ENCODE data around the gene RNF149.

- TF ChIP-seq RARB (CRISPR knock-in tag; IDR thresholded peaks at IDR 0.05) (no peak), ZFP30 (CRISPR knock-in tag; IDR thresholded peaks at IDR 0.05) (no peak), PATZ1 (CRISPR knock-in tag; IDR thresholded peaks at IDR 0.05; ENCODE audit: borderline replicate concordance) (no peak), TOX (CRISPR knock-in tag; IDR thresholded peaks at IDR 0.05; ENCODE audit: borderline replicate concordance) (no peak), ZNF8 (CRISPR knock-in tag; IDR thresholded peaks at IDR 0.05) (no peak), CREB5 (CRISPR knock-in tag; IDR thresholded peaks at IDR 0.05; ENCODE audit: low read depth) (no peak), ZC3H10 (CRISPR knock-in tag; IDR thresholded peaks at IDR 0.05) (no peak), PPARA (CRISPR knock-in tag; IDR thresholded peaks at IDR 0.05; ENCODE audit: borderline replicate concordance) (no peak), ARNTL (CRISPR knock-in tag; IDR thresholded peaks at IDR 0.05; ENCODE audit: borderline replicate concordance, low read depth) (no peak), ZNF70 (CRISPR knock-in tag; IDR thresholded peaks at IDR 0.05) (no peak), BACH2 (CRISPR knock-in tag; IDR thresholded peaks at IDR 0.05; ENCODE audit: borderline replicate concordance) (no peak)
- TF ChIP-seq, protein P1, sequence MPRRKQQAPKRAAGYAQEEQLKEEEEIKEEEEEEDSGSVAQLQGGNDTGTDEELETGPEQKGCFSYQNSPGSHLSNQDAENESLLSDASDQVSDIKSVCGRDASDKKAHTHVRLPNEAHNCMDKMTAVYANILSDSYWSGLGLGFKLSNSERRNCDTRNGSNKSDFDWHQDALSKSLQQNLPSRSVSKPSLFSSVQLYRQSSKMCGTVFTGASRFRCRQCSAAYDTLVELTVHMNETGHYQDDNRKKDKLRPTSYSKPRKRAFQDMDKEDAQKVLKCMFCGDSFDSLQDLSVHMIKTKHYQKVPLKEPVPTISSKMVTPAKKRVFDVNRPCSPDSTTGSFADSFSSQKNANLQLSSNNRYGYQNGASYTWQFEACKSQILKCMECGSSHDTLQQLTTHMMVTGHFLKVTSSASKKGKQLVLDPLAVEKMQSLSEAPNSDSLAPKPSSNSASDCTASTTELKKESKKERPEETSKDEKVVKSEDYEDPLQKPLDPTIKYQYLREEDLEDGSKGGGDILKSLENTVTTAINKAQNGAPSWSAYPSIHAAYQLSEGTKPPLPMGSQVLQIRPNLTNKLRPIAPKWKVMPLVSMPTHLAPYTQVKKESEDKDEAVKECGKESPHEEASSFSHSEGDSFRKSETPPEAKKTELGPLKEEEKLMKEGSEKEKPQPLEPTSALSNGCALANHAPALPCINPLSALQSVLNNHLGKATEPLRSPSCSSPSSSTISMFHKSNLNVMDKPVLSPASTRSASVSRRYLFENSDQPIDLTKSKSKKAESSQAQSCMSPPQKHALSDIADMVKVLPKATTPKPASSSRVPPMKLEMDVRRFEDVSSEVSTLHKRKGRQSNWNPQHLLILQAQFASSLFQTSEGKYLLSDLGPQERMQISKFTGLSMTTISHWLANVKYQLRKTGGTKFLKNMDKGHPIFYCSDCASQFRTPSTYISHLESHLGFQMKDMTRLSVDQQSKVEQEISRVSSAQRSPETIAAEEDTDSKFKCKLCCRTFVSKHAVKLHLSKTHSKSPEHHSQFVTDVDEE (CRISPR knock-in tag; IDR thresholded peaks at IDR 0.05), result no peak
These were observed 38.4 kb upstream of the RNF149 start for GRCh38 chr2:101346909-101347308.
